IPS-11a (cell line): ENCODE data around the gene TFG.

Source experiments
- H3K4me3 ChIP-seq: one replicate; pipeline ENCODE4 v1.5.1; 2013; ENCODE audit warnings: low read depth, low read length, control low read depth

The TFG gene

GRCh38 chr3:100753846-100754245 is 44.6 kb downstream of the TFG start:
- H3K4me3 ChIP-seq, result no peak overlapping the region

- H3K4me3 ChIP-seq, result no peak overlapping the region
Measured at GRCh38 chr3:100754563-100755334, 45.5 kb downstream of the TFG start.

GRCh38 chr3:100756441-100756840 is 47.1 kb downstream of the TFG start:
- no peak overlapping the region for H3K4me3 ChIP-seq

GRCh38 chr3:100759159-100759558 is 49.9 kb downstream of the TFG start:
- no peak overlapping the region for H3K4me3 ChIP-seq

- H3K4me3 ChIP-seq, result no peak overlapping the region
Measured at GRCh38 chr3:100759950-100760349, 50.7 kb downstream of the TFG start.

GRCh38 chr3:100760377-100760776 is 51.1 kb downstream of the TFG start:
- no peak overlapping the region for H3K4me3 ChIP-seq

- no peak overlapping the region for H3K4me3 ChIP-seq
Measured at GRCh38 chr3:100761211-100761942, 52.1 kb downstream of the TFG start.

GRCh38 chr3:100761951-100762350 is 52.7 kb downstream of the TFG start:
- H3K4me3 ChIP-seq, result no peak overlapping the region

- H3K4me3 ChIP-seq, result no peak overlapping the region
Measured at GRCh38 chr3:100765437-100765975, 56.2 kb downstream of the TFG start.

GRCh38 chr3:100766069-100766468 is 56.8 kb downstream of the TFG start:
- no peak overlapping the region for H3K4me3 ChIP-seq

GRCh38 chr3:100769693-100770092 is 60.4 kb downstream of the TFG start:
- no peak overlapping the region for H3K4me3 ChIP-seq

GRCh38 chr3:100775226-100775625 is 65.9 kb downstream of the TFG start:
- no peak overlapping the region for H3K4me3 ChIP-seq

GRCh38 chr3:100775669-100776068 is 66.4 kb downstream of the TFG start:
- H3K4me3 ChIP-seq, result no peak overlapping the region

GRCh38 chr3:100776097-100776729 is 66.9 kb downstream of the TFG start:
- H3K4me3 ChIP-seq, result no peak overlapping the region

- no peak overlapping the region for H3K4me3 ChIP-seq
Measured at GRCh38 chr3:100776746-100777145, 67.5 kb downstream of the TFG start.

- no peak overlapping the region for H3K4me3 ChIP-seq
Measured at GRCh38 chr3:100777271-100777670, 68.0 kb downstream of the TFG start.

- H3K4me3 ChIP-seq, result no peak overlapping the region
Measured at GRCh38 chr3:100779480-100779879, 70.2 kb downstream of the TFG start.

GRCh38 chr3:100780071-100780622 is 70.9 kb downstream of the TFG start:
- H3K4me3 ChIP-seq, result no peak overlapping the region

- H3K4me3 ChIP-seq, result no peak overlapping the region
Measured at GRCh38 chr3:100781301-100781700, 72.0 kb downstream of the TFG start.

- H3K4me3 ChIP-seq, result no peak overlapping the region
Measured at GRCh38 chr3:100782348-100782747, 73.1 kb downstream of the TFG start.

GRCh38 chr3:100782906-100783305 is 73.6 kb downstream of the TFG start:
- H3K4me3 ChIP-seq, result no peak overlapping the region
